GM21381 (cell line): ENCODE data around the gene CRISPLD2.
A peak's percentile ranks its signal among the peaks of the same experiment; 100 is the strongest.

ENCODE experiments used
- ATAC-seq: cut with Tn5 transposase; IDR thresholded peaks from one replicate; pipeline ENCODE4 v1.9.1; 2021; ENCODE audit warnings: mild to moderate bottlenecking, moderate library complexity; ENCODE audit not compliant: unreplicated experiment

CRISPLD2 gene

DNA sequence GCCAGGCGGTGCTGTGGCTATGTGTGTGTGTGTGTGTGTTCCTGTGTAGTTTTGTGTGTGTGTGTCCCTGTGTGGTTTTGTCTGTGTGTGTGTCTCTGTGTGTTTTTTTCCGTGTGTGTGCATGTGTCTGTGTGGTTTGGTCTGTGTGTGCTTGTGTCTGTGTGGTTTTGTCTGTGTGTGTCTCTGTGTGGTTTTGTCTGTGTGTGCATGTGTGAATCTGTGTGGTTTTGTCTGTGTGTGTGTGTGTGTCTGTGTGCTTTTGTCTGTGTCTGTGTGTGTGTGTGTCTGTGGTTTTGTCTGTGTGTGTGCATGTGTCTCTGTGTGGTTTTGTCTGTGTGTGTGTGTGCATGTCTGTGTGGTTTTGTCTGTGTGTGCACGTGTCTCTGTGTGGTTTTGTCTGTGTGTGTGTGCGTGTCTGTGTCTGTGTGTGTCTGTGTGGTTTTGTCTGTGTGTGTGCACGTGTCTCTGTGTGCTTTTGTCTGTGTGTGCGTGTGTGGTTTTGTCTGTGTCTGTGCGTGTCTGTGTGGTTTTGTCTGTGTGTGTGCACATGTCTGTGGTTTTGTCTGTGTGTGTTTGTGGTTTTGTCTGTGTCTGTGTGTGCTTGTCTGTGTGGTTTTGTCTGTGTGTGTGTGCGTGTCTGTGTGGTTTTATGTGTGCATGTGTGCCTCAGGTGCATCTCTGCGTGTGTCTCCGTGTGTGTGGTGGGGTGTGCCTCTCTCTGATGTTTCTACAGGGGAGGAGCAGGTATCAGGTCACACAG is 129.2 kb downstream of the CRISPLD2 start:
- ATAC-seq: no peak

DNA sequence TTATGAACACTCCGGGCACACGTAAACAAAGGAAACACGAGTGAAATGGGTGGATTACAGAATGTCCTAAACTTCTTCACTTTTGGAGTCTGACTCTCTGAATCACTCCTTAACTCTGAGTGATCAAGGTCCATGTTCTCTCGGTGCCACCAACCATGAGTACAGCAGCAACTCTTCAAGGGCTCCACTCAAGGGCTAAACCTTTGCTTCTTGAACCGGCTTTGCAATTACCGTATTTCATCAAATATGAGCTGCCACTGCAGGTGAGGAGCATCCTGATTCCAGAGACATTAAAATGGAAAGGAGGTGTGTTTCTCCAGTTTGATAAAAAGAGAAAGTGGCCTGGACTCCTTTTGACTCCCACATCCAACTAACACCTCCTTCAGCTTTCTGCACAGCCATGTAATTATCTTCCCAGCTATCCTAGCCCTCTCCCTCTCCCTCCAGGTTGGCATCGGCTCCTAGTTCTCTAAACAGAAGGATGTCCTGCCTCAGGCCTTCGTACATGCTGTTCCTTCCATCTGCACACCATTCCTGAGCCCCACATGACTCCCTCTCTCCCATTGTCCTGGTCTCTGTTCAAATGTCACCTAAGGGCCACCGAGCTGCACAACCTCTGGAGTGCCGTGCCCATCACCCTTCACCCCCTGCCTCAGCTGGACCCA is 130.1 kb downstream of the CRISPLD2 start:
- no peak for ATAC-seq

DNA sequence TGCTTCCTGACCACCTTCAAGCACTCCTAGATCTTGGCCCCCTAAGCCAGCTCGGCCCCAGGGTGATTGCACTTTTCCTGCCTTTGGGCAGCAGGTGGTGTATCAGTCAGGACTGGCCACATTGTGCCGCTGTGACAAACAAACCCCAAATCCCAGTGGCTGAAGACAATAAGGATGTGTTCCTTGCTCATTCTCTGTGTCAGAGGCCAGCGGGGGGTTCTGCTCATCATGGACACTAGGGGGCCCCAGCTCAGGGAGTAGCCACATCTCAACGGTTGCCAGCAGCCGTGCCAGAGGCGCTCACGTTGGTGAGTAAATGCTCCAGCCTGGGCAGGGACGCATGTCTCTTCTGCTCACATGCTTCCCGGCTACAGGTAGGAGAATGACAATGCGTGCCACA is 131.1 kb downstream of the CRISPLD2 start:
- no peak for ATAC-seq

DNA sequence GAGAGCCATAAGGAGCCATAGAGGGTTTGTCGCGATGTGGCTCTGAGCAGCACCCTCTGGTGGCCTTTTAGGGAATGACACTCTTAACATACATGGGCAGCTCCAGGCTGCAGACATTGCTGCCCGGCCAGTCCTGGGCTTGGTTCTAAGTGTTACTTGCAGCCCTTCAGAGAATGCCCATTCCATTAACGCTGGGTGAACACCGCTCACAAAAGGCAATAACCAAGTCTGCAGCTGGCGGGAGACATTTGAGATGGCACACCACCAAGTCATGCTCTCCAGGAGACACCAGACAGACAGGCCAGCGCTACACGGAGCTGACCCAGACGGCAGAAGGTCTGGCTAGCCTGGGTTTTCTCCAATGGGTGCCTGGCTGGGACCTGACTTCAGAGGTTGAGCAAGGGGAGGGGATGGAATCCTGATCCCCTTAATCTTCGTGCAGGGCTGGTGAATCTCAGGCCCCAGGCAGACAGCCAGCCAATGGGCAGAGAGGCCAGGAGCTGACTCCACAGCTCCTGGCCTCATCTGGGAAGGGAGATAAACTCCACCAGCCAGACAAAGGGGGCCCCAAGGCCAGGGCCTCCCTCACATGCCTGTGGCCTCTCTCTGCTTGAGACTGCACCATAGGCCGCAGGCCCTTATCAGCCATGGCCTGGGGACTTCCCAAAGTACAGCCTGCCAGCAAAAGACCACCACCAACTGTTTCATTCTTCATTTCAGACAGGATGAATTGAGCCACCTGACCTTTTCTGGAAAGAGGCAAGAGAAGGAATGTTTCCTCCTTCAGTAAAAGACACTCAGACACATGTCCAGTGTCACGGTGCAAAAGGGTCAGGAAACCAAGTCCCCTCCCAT is 132.8 kb downstream of the CRISPLD2 start:
- peak; percentile 68 for ATAC-seq

DNA sequence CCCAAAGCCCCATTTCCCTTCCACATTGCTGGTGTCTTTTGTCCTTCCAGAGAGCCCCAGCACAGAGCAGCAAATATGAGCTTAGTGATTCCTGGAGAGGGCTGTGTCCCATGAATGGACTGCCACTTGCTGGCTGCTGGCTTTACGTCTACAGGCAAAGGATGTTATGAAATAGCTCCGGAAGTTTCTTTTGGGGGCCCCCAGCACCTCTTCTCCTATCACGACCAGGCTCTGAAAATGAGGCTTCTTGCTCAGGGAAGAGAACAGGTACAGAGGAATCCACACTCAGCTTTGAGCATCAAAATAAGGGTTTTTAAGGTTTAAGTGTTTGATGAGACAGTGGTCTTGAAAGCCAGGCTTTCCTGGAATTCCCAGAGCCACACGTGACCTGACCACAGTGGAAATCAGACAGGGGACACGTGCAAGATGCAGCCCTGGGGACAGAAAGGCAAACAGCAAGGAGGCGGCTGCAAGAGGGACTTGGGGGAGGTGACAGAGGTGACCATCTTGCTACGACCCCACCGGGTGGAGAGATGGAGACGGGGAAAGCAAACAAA is 133.5 kb downstream of the CRISPLD2 start:
- no peak for ATAC-seq

DNA sequence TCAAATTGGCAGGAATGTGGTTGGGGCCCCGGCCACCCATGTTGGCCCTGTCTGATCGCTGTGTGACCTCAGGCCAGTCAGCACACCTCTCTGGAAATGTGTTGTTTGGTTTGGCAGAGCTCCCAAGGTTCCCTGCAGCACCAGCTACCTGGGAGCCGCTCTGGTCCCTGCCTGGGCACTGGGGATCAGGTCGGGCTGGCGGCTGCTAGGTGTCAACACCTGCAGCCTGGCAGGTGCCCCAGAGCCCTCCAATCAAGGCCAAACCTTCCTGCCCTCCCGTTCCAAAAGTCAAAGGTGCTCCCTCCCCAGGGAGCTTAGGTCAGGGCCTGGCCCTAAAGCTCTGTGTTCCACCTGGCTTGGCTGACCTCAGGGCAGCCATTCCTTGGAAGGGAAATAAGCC is 135.6 kb downstream of the CRISPLD2 start:
- ATAC-seq: no peak

DNA sequence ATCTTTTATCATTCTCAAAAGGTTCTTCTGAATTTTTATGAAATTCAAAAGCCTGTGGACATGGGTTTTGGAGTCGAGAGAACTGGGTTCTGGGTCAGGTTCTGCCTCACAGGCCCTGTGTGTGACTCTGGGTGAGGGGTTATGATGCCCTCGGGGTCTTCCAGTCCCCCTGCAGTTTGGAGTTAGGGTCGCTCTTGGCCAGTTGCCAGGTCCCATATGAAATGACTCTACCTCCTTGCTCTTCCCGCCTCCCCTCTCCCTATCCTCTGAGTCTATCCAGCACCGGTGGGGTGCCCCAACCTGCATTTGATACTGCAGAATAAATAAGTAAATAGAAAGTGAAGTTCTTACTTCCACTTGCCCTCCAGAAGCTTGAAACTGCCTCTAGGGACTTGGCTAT is 137.4 kb downstream of the CRISPLD2 start:
- ATAC-seq: no peak

DNA sequence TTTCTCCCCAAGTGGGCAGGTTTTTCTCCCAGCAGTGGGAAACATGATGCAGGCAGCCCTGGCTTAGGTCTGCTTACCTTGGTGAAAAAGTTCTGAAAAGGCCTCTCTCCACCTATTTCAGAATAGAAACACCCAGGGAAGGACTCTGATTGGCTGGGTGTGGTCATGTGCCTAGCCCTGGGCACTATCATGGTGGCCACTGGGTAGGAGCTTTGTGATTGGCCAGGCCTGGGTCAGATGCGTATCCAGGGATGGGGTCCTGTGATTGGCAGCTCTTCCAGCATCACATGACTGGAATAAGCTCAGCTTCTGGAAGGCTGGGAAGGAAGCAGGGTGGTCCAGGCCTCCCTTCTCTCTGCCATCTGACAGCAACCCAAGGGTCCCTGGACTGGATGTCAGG is 138.0 kb downstream of the CRISPLD2 start:
- no peak for ATAC-seq
